ENCODE data around the gene NUTF2.

GRCh38 chr16:67897231-67897630 is 50.5 kb downstream of the NUTF2 start:
- TF ChIP-seq CTCF (IDR thresholded peaks at IDR 0.05) (no peak), POLR2A (IDR thresholded peaks at IDR 0.05) (no peak), EP300 (IDR thresholded peaks at IDR 0.05) (no peak)
